HepG2 (cell line): ENCODE results near the gene OSER1. TPM values are rescaled to one million over a fixed set of nuclear protein-coding genes. Genes with fewer than 3 reads are reported as not detected.

Experiments used
- ATRX ChIP-seq: sonication (generic); formaldehyde crosslinking; IDR thresholded peaks from 2 replicates; pipeline ENCODE4 v1.4.0; 2020; ENCODE audit warnings: missing genetic modification reagents, borderline replicate concordance
- ELF4 ChIP-seq: sonication (generic); formaldehyde crosslinking; IDR thresholded peaks from 2 replicates; pipeline ENCODE4 v1.5.0; 2020; ENCODE audit warnings: missing genetic modification reagents, mild to moderate bottlenecking, moderate library complexity, borderline replicate concordance
- HNRNPL ChIP-seq: fragments of 200-400 bp; formaldehyde crosslinking; IDR thresholded peaks from 2 replicates; pipeline ENCODE4 v1.6.1; 2017; ENCODE audit warnings: mild to moderate bottlenecking, low read depth, low read length
- IRX3 ChIP-seq: sonication (generic); formaldehyde crosslinking; IDR thresholded peaks from 2 replicates; pipeline ENCODE4 v1.8.1; 2023; ENCODE audit warnings: mild to moderate bottlenecking, low read depth, missing genetic modification reagents, borderline replicate concordance
- KDM4B ChIP-seq: sonication (generic); formaldehyde crosslinking; IDR thresholded peaks from 2 replicates; pipeline ENCODE4 v1.4.0; 2020; ENCODE audit warnings: missing genetic modification reagents
- KLF11 ChIP-seq: IDR thresholded peaks from 2 replicates; pipeline ENCODE4 v1.6.1; 2016; ENCODE audit warnings: missing compliant biosample characterization
- PAWR ChIP-seq: sonication (generic); formaldehyde crosslinking; IDR thresholded peaks from 2 replicates; pipeline ENCODE4 v1.4.0; 2020; ENCODE audit warnings: missing genetic modification reagents, mild to moderate bottlenecking, borderline replicate concordance
- PCBP1 ChIP-seq: fragments of 200-400 bp; formaldehyde crosslinking; IDR thresholded peaks from 2 replicates; pipeline ENCODE4 v1.6.1; 2017; ENCODE audit warnings: mild to moderate bottlenecking, low read depth, low read length, borderline replicate concordance
- RARG ChIP-seq: sonication (generic); formaldehyde crosslinking; IDR thresholded peaks from 2 replicates; pipeline ENCODE4 v1.4.0; 2020; ENCODE audit warnings: low read depth, mild to moderate bottlenecking, missing genetic modification reagents
- RFX1 ChIP-seq: fragments of 450-650 bp; IDR thresholded peaks from 2 replicates; pipeline ENCODE4 v1.6.1; 2017
- SP5 ChIP-seq: IDR thresholded peaks from 2 replicates; pipeline ENCODE4 v1.6.1; 2016; ENCODE audit warnings: low read depth, borderline replicate concordance
- STAG1 ChIP-seq: sonication (generic); formaldehyde crosslinking; IDR thresholded peaks from 2 replicates; pipeline ENCODE4 v1.4.0; 2020; ENCODE audit warnings: missing genetic modification reagents
- ZFP36L1 ChIP-seq: sonication (generic); formaldehyde crosslinking; IDR thresholded peaks from 2 replicates; pipeline ENCODE4 v1.8.0; 2022; ENCODE audit warnings: mild to moderate bottlenecking, missing genetic modification reagents, moderate library complexity
- ZFP41 ChIP-seq: sonication (generic); formaldehyde crosslinking; IDR thresholded peaks from 2 replicates; pipeline ENCODE4 v1.4.0; 2020; ENCODE audit warnings: mild to moderate bottlenecking, missing genetic modification reagents, borderline replicate concordance
- ZNF143 ChIP-seq: sonication (generic); formaldehyde crosslinking; IDR thresholded peaks from 2 replicates; pipeline ENCODE4 v1.4.0; 2020; ENCODE audit warnings: missing genetic modification reagents
- ZNF44 ChIP-seq: sonication (generic); formaldehyde crosslinking; IDR thresholded peaks from 2 replicates; pipeline ENCODE4 v1.5.1; 2020; ENCODE audit warnings: mild to moderate bottlenecking, missing genetic modification reagents
- ZNF670 ChIP-seq: sonication (generic); formaldehyde crosslinking; IDR thresholded peaks from 2 replicates; pipeline ENCODE4 v1.8.0; 2022; ENCODE audit warnings: mild to moderate bottlenecking, missing genetic modification reagents, borderline replicate concordance
- ZNF749 ChIP-seq: sonication (generic); formaldehyde crosslinking; IDR thresholded peaks from 2 replicates; pipeline ENCODE4 v1.8.0; 2022; ENCODE audit warnings: mild to moderate bottlenecking, missing genetic modification reagents, moderate library complexity, borderline replicate concordance
- ZNF777 ChIP-seq: sonication (generic); formaldehyde crosslinking; IDR thresholded peaks from 2 replicates; pipeline ENCODE4 v1.4.0; 2020; ENCODE audit warnings: missing genetic modification reagents
- ZNF792 ChIP-seq: IDR thresholded peaks from 2 replicates; pipeline ENCODE4 v1.6.1; 2016
- polyA plus RNA-seq, 8 experiments: library from polyadenylated mRNA; depleted of rRNA in 3 of 8; stranded (reverse) in 7 of 8; unstranded in 1 of 8; fragments of >200 nt; fragmentation: Illumina TruSeq in 4 of 8; extraction: Trizol in 4 of 8; gene quantifications; 2 replicates each; pipeline versions ENCODE4 v1.2.1 to v1.2.3, GENCODE V29; 2011 to 2016; ENCODE audit warnings: low read depth in 4 of 8, missing spikeins in 1 of 8, mixed read lengths in 1 of 8; ENCODE audit not compliant: insufficient read depth in 1 of 8
- total RNA-seq, 5 experiments: library from RNA; depleted of rRNA; stranded (reverse); fragments of >200 nt; fragmentation: Illumina TruSeq; extraction: Trizol; gene quantifications; 2 replicates each; pipeline ENCODE4 v1.2.3, GENCODE V29; 2016; ENCODE audit warnings: low read depth in 1 of 5
- TF ChIP-seq, protein P1 (sequence below): sonication (generic); formaldehyde crosslinking; IDR thresholded peaks from 2 replicates; pipeline ENCODE4 v1.4.0; 2020; ENCODE audit warnings: low read depth, missing genetic modification reagents
- TF ChIP-seq, protein P2 (sequence below): sonication (generic); formaldehyde crosslinking; IDR thresholded peaks from 2 replicates; pipeline ENCODE4 v1.5.0; 2020; ENCODE audit warnings: missing genetic modification reagents
- TF ChIP-seq, protein P3 (sequence below): sonication (generic); formaldehyde crosslinking; IDR thresholded peaks from 2 replicates; pipeline ENCODE4 v1.4.0; 2020; ENCODE audit warnings: mild to moderate bottlenecking, low read depth, missing genetic modification reagents
- TF ChIP-seq, protein P4 (sequence below): sonication (generic); formaldehyde crosslinking; IDR thresholded peaks from 2 replicates; pipeline ENCODE4 v1.4.0; 2020; ENCODE audit warnings: low read depth, mild to moderate bottlenecking, missing genetic modification reagents
- TF ChIP-seq, protein P5 (sequence below): sonication (generic); formaldehyde crosslinking; IDR thresholded peaks from 2 replicates; pipeline ENCODE4 v1.4.0; 2020; ENCODE audit warnings: missing genetic modification reagents

The OSER1 gene
- total and polyA plus RNA-seq, 2 of the 13 experiments (the other 11 are each of a cell fraction or from before 2014, with no cell fraction given): 71.2 to 71.5 TPM

DNA sequence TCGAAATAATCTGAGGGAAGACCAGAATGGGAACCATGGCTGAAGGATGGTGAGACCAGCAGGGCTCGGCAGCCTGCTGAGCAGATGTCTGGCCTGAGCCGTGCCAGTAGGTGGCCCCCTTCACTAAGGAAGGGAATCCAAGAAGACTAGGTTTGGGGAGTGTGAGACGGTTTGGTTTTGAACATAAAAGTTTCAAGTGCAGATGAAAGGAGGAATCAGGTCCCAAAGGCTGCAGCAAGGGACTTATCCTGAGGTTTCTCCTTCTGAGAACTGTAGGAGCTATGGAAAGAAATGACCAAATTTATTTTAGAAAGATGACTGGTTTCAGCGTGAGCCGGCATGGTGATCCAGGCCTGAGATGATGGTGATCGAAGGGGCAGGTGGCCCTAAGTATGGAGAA is 4.6 kb upstream of the OSER1 start (continued):
- TF ChIP-seq, protein P1, sequence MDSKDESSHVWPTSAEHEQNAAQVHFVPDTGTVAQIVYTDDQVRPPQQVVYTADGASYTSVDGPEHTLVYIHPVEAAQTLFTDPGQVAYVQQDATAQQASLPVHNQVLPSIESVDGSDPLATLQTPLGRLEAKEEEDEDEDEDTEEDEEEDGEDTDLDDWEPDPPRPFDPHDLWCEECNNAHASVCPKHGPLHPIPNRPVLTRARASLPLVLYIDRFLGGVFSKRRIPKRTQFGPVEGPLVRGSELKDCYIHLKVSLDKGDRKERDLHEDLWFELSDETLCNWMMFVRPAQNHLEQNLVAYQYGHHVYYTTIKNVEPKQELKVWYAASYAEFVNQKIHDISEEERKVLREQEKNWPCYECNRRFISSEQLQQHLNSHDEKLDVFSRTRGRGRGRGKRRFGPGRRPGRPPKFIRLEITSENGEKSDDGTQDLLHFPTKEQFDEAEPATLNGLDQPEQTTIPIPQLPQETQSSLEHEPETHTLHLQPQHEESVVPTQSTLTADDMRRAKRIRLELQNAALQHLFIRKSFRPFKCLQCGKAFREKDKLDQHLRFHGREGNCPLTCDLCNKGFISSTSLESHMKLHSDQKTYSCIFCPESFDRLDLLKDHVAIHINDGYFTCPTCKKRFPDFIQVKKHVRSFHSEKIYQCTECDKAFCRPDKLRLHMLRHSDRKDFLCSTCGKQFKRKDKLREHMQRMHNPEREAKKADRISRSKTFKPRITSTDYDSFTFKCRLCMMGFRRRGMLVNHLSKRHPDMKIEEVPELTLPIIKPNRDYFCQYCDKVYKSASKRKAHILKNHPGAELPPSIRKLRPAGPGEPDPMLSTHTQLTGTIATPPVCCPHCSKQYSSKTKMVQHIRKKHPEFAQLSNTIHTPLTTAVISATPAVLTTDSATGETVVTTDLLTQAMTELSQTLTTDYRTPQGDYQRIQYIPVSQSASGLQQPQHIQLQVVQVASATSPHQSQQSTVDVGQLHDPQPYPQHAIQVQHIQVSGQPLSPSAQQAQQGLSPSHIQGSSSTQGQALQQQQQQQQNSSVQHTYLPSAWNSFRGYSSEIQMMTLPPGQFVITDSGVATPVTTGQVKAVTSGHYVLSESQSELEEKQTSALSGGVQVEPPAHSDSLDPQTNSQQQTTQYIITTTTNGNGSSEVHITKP (CRISPR knock-in tag): no peak
- TF ChIP-seq ZNF143 (no peak), PAWR (CRISPR knock-in tag) (no peak), STAG1 (CRISPR knock-in tag) (peak; percentile 99), ZNF44 (CRISPR knock-in tag) (no peak), KDM4B (0 out of 2 replicates have a peak, but pooled peaks have one; percentile 63), ZNF749 (no peak), ELF4 (no peak), ZNF670 (no peak), RARG (no peak), ZNF792 (CRISPR knock-in tag) (0 out of 2 replicates have a peak, but pooled peaks have one; percentile 36), KLF11 (peak; percentile 72; the same call in 1 of the 2 replicates), ZFP36L1 (CRISPR knock-in tag) (no peak), PCBP1 (no peak), HNRNPL (no peak), RFX1 (no peak), ATRX (CRISPR knock-in tag) (no peak), IRX3 (no peak), ZNF777 (CRISPR knock-in tag) (no peak), SP5 (CRISPR knock-in tag) (no peak), ZFP41 (no peak)
- TF ChIP-seq, protein P2, sequence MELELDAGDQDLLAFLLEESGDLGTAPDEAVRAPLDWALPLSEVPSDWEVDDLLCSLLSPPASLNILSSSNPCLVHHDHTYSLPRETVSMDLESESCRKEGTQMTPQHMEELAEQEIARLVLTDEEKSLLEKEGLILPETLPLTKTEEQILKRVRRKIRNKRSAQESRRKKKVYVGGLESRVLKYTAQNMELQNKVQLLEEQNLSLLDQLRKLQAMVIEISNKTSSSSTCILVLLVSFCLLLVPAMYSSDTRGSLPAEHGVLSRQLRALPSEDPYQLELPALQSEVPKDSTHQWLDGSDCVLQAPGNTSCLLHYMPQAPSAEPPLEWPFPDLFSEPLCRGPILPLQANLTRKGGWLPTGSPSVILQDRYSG (CRISPR knock-in tag): no peak
- TF ChIP-seq, protein P3, sequence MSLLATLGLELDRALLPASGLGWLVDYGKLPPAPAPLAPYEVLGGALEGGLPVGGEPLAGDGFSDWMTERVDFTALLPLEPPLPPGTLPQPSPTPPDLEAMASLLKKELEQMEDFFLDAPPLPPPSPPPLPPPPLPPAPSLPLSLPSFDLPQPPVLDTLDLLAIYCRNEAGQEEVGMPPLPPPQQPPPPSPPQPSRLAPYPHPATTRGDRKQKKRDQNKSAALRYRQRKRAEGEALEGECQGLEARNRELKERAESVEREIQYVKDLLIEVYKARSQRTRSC: no peak
- TF ChIP-seq, protein P4, sequence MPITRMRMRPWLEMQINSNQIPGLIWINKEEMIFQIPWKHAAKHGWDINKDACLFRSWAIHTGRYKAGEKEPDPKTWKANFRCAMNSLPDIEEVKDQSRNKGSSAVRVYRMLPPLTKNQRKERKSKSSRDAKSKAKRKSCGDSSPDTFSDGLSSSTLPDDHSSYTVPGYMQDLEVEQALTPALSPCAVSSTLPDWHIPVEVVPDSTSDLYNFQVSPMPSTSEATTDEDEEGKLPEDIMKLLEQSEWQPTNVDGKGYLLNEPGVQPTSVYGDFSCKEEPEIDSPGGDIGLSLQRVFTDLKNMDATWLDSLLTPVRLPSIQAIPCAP (CRISPR knock-in tag): no peak
- TF ChIP-seq, protein P5, sequence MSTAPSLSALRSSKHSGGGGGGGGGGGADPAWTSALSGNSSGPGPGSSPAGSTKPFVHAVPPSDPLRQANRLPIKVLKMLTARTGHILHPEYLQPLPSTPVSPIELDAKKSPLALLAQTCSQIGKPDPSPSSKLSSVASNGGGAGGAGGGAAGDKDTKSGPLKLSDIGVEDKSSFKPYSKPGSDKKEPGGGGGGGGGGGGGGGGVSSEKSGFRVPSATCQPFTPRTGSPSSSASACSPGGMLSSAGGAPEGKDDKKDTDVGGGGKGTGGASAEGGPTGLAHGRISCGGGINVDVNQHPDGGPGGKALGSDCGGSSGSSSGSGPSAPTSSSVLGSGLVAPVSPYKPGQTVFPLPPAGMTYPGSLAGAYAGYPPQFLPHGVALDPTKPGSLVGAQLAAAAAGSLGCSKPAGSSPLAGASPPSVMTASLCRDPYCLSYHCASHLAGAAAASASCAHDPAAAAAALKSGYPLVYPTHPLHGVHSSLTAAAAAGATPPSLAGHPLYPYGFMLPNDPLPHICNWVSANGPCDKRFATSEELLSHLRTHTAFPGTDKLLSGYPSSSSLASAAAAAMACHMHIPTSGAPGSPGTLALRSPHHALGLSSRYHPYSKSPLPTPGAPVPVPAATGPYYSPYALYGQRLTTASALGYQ: no peak
